CD4-positive, alpha-beta T cell (primary cell): ENCODE results near the gene AGFG2. TPM values are rescaled to one million over a fixed set of nuclear protein-coding genes. Genes with fewer than 3 reads are reported as not detected.

Experiments used
- ATAC-seq: fragments of 200-7000 bp; cut with Tn5 transposase; one replicate; pipeline ENCODE4 v1.10.0; 2022; ENCODE audit warnings: mild to moderate bottlenecking; ENCODE audit not compliant: poor library complexity
- CTCF ChIA-PET: fragments of 350-600 bp; sonication (Branson Sonifier 250); formaldehyde crosslinking; loops from one replicate; lab custom pipeline; 2021; ENCODE audit warnings: antibody characterized with exemption, inconsistent platforms; lab: Charles Lee
- POLR2A ChIA-PET: fragments of 350-600 bp; sonication (Branson Sonifier 250); formaldehyde crosslinking; loops from one replicate; lab custom pipeline; 2021; ENCODE audit warnings: antibody characterized with exemption, inconsistent platforms; lab: Charles Lee
- DNase-seq, 14 experiments: peaks; one replicate each; pipeline ENCODE4 v3.0.0-alpha.2; 2013 to 2020; ENCODE audit warnings: mixed read lengths in 2 of 14
- H3K27ac ChIP-seq, 2 donors: one replicate each; pipeline versions ENCODE4 v1.5.1 to v1.7.0; 2013; ENCODE audit warnings: low read length in 2 of 2, low read depth in 1 of 2, mild to moderate bottlenecking in 1 of 2
- H3K27me3 ChIP-seq, 2 experiments: 1 replicate in 1 of 2; 2 replicates in 1 of 2; pipeline versions ENCODE4 v1.6.1 to v1.7.0; 2013; ENCODE audit warnings: low read length in 2 of 2, control low read depth in 1 of 2, mild to moderate bottlenecking in 1 of 2, moderate library complexity in 1 of 2; ENCODE audit not compliant: insufficient read depth in 2 of 2, control insufficient read depth in 1 of 2
- H3K36me3 ChIP-seq: one replicate; pipeline ENCODE4 v1.6.1; 2013; ENCODE audit warnings: low read length, control low read depth; ENCODE audit not compliant: insufficient read depth
- H3K4me1 ChIP-seq: one replicate; pipeline ENCODE4 v1.6.1; 2013; ENCODE audit warnings: low read length, control low read depth; ENCODE audit not compliant: insufficient read depth
- H3K4me3 ChIP-seq: one replicate; pipeline ENCODE4 v1.5.1; 2013; ENCODE audit warnings: mild to moderate bottlenecking, low read length, moderate library complexity
- H3K9me3 ChIP-seq, 2 experiments: 1 replicate in 1 of 2; 2 replicates in 1 of 2; pipeline versions ENCODE4 v1.6.1 to v1.7.0; 2013; ENCODE audit warnings: low read length in 2 of 2, mild to moderate bottlenecking in 2 of 2, control low read depth in 1 of 2, moderate library complexity in 1 of 2; ENCODE audit not compliant: control insufficient read depth in 1 of 2, insufficient read depth in 1 of 2
- H3K27ac Mint-ChIP-seq: one replicate; pipeline ENCODE4 v1.8.0; 2020; ENCODE audit warnings: mixed read lengths
- H3K27me3 Mint-ChIP-seq: one replicate; pipeline ENCODE4 v1.8.0; 2021; ENCODE audit warnings: mixed read lengths
- H3K36me3 Mint-ChIP-seq: one replicate; pipeline ENCODE4 v1.8.0; 2021; ENCODE audit warnings: low read depth, mixed read lengths
- H3K4me1 Mint-ChIP-seq: one replicate; pipeline ENCODE4 v1.8.0; 2021; ENCODE audit warnings: low read depth, mixed read lengths
- H3K4me3 Mint-ChIP-seq: one replicate; pipeline ENCODE4 v1.8.0; 2020; ENCODE audit warnings: mild to moderate bottlenecking, mixed read lengths
- H3K9me3 Mint-ChIP-seq: one replicate; pipeline ENCODE4 v1.8.0; 2020; ENCODE audit warnings: mixed read lengths
- intact Hi-C, 2 experiments: fragments of 100-400 bp; cut with DNase I in 1 of 2; cut with micrococcal nuclease in 1 of 2; formaldehyde crosslinking; loops; one replicate each; pipeline versions ENCODE4 v1.15.1 to v1.9.0; 2023 to 2025; cut with DNase I, micrococcal nuclease
- total RNA-seq, 174 experiments: library from RNA in 2 of 174; stranded (reverse) in 2 of 174; gene quantifications; one replicate each; pipeline ENCODE4 v1.2.3 and lab custom pipeline; 2021 to 2026
- TF ChIP-seq, protein P1 (sequence below): fragments of 200-600 bp; IDR thresholded peaks from one replicate; pipeline ENCODE4 v1.8.0; 2022; ENCODE audit warnings: antibody characterized with exemption, mild to moderate bottlenecking

Gene AGFG2
- total RNA-seq, 2 experiments from 2014 or later: 6.6 to 9.9 TPM

- Histone ChIP-seq H3K27me3 (no peaks in the 10 kb centered on the region), H3K4me3 (no peak overlapping the region), H3K4me1 (peaks cover 29% of the 10 kb centered on the region), H3K9me3 (no peaks in the 10 kb centered on the region), H3K36me3 (no peaks in the 10 kb centered on the region), H3K27ac (no peak overlapping the region)
- CTCF ChIA-PET: interaction anchor here (0.6 to 0.7 kb wide), 3 partner anchors 18 to 111 kb away, joined by 3 read pairs; no protein-coding TSS in a partner anchor
- Mint-ChIP-seq H3K27ac (peak overlapping the region; percentile 14), H3K4me1 (peaks cover 28% of the 10 kb centered on the region), H3K4me3 (peak overlapping the region; percentile 62), H3K36me3 (no peaks in the 10 kb centered on the region), H3K9me3 (no peaks in the 10 kb centered on the region), H3K27me3 (no peaks in the 10 kb centered on the region)
- TF ChIP-seq, protein P1, sequence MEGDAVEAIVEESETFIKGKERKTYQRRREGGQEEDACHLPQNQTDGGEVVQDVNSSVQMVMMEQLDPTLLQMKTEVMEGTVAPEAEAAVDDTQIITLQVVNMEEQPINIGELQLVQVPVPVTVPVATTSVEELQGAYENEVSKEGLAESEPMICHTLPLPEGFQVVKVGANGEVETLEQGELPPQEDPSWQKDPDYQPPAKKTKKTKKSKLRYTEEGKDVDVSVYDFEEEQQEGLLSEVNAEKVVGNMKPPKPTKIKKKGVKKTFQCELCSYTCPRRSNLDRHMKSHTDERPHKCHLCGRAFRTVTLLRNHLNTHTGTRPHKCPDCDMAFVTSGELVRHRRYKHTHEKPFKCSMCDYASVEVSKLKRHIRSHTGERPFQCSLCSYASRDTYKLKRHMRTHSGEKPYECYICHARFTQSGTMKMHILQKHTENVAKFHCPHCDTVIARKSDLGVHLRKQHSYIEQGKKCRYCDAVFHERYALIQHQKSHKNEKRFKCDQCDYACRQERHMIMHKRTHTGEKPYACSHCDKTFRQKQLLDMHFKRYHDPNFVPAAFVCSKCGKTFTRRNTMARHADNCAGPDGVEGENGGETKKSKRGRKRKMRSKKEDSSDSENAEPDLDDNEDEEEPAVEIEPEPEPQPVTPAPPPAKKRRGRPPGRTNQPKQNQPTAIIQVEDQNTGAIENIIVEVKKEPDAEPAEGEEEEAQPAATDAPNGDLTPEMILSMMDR: no peak
- intact Hi-C loops: no loop called here
- ATAC-seq: no peak
- POLR2A ChIA-PET: interaction anchor here (1.4 to 5.2 kb wide), 3 partner anchors 20 to 99 kb away, joined by 3 to 48 read pairs (median 8); partner anchors contain the start of genes FBXO24, LRCH4 and POP7
- no peak for DNase-seq
Measured at GRCh38 chr7:100606313-100606712, 67.3 kb downstream of the AGFG2 start.

DNA sequence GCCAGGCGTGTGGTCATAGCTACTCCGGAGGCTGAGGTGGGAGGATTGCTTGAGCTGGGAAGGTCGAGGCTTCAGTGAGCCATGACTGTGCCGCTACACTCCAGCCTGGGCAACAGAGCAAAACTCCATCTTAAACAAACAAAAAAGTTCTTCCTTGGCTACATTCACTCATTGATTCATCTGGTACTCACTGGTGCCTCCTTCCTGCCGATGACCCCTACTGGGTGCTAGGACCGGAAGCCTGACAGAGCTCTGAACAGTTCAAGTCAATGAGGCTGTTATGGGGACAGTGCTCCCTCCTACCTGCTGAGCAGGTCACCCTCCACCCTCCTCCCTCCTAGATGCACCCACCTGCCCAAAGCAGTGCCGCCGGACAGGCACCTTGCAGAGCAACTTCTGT lies 68.1 kb downstream of the AGFG2 start:
- peak overlapping the region; percentile 74 for H3K4me3 Mint-ChIP-seq
- no peak for DNase-seq
- POLR2A ChIA-PET: interaction anchor here (0.6 to 5.2 kb wide), 3 partner anchors 22 to 99 kb away, joined by 3 to 48 read pairs (median 8); partner anchors contain the start of genes FBXO24, LRCH4 and POP7

DNA sequence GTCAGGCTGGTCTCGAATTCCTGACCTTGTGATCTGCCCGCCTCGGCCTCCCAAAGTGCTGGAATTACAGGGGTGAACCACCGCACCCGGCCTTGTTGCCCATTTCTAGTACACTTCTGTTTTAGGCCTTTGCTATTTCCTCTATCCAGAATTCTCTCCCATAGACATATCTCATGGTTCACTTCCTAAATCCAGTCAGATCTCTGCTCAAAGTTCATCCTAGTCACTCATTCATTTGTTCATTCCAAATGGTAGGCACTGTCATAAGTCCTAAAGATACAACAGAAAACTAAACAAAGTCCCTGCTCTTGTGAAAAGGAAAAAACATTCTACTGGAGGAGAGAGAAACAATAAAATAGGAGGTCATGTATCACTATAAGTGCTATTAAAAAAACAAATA lies 71.0 kb downstream of the AGFG2 start:
- peak overlapping the region; percentile 97 for H3K27ac Mint-ChIP-seq

More for the DNA sequence above, 68.1 kb downstream of the AGFG2 start:
- H3K36me3 ChIP-seq: no peaks in the 10 kb centered on the region
- CTCF ChIA-PET: interaction anchor here (0.7 kb wide), 1 partner anchor 112 kb away, joined by 3 read pairs; no protein-coding TSS in a partner anchor
- no peaks in the 10 kb centered on the region for H3K27me3 ChIP-seq
- intact Hi-C loops: no loop called here
- H3K4me1 Mint-ChIP-seq: peaks cover 32% of the 10 kb centered on the region
- H3K36me3 Mint-ChIP-seq: no peaks in the 10 kb centered on the region
- H3K27me3 Mint-ChIP-seq: no peaks in the 10 kb centered on the region
- H3K9me3 Mint-ChIP-seq: no peaks in the 10 kb centered on the region
- H3K9me3 ChIP-seq: no peaks in the 10 kb centered on the region
- TF ChIP-seq, protein P1: no peak
- no peak overlapping the region for H3K27ac Mint-ChIP-seq
- no peak overlapping the region for H3K27ac ChIP-seq
- peaks cover 33% of the 10 kb centered on the region for H3K4me1 ChIP-seq
- H3K4me3 ChIP-seq: no peak overlapping the region
- no peak for ATAC-seq

More for the DNA sequence above, 71.0 kb downstream of the AGFG2 start:
- H3K4me1 Mint-ChIP-seq: peaks cover 38% of the 10 kb centered on the region
- H3K9me3 ChIP-seq: no peaks in the 10 kb centered on the region
- no peak for ATAC-seq
- H3K4me3 Mint-ChIP-seq: peak overlapping the region; percentile 81
- H3K4me1 ChIP-seq: peaks cover 37% of the 10 kb centered on the region
- H3K9me3 Mint-ChIP-seq: no peaks in the 10 kb centered on the region
- H3K27me3 ChIP-seq: no peaks in the 10 kb centered on the region
- ChIA-PET POLR2A (no interaction called here), CTCF (interaction anchor here (1.0 kb wide), 1 partner anchor 102 kb away, joined by 3 read pairs; no protein-coding TSS in a partner anchor)
- no peak for DNase-seq
- intact Hi-C loops: loop anchor here in 1 of 2 experiments (5.0 kb wide), 1 partner anchor 82 kb away; the partner anchor contains the start of gene GIGYF1
- H3K36me3 Mint-ChIP-seq: peaks cover 5% of the 10 kb centered on the region
- no peak overlapping the region for H3K4me3 ChIP-seq
- peaks cover 2% of the 10 kb centered on the region for H3K36me3 ChIP-seq
- TF ChIP-seq, protein P1: no peak
- H3K27ac ChIP-seq: no peak overlapping the region
- H3K27me3 Mint-ChIP-seq: no peaks in the 10 kb centered on the region
